Measurements from ENCODE around the gene ADCY9.

ADCY9 gene

GRCh38 chr16:4004206-4004605, 112.0 kb downstream of the ADCY9 start:
- no peak overlapping the region for H3K9ac ChIP-seq (ENCODE audit: low read length)
- H3K27ac ChIP-seq (ENCODE audit: low read length): no peak overlapping the region
- no peaks in the 10 kb centered on the region for H3K36me3 ChIP-seq (ENCODE audit: control insufficient read depth, low read depth, low read length)
- no peaks in the 10 kb centered on the region for H3K9me3 ChIP-seq (ENCODE audit: control insufficient read depth, low read depth, low read length)
- no peaks in the 10 kb centered on the region for H3K27me3 ChIP-seq (ENCODE audit: control insufficient read depth, insufficient read depth, low read length)
- no peak overlapping the region for H3K4me3 ChIP-seq (ENCODE audit: low read length)
- peaks cover 12% of the 10 kb centered on the region for H3K4me1 ChIP-seq (ENCODE audit: control insufficient read depth, low read depth, low read length)

GRCh38 chr16:4003576-4003975, 112.7 kb downstream of the ADCY9 start:
- no peaks in the 10 kb centered on the region for H3K27me3 ChIP-seq (ENCODE audit: control insufficient read depth, insufficient read depth, low read length)
- H3K4me3 ChIP-seq (ENCODE audit: low read length): no peak overlapping the region
- no peaks in the 10 kb centered on the region for H3K36me3 ChIP-seq (ENCODE audit: control insufficient read depth, low read depth, low read length)
- peaks cover 15% of the 10 kb centered on the region for H3K4me1 ChIP-seq (ENCODE audit: control insufficient read depth, low read depth, low read length)
- no peaks in the 10 kb centered on the region for H3K9me3 ChIP-seq (ENCODE audit: control insufficient read depth, low read depth, low read length)
- H3K27ac ChIP-seq (ENCODE audit: low read length): no peak overlapping the region
- H3K9ac ChIP-seq (ENCODE audit: low read length): no peak overlapping the region

DNA sequence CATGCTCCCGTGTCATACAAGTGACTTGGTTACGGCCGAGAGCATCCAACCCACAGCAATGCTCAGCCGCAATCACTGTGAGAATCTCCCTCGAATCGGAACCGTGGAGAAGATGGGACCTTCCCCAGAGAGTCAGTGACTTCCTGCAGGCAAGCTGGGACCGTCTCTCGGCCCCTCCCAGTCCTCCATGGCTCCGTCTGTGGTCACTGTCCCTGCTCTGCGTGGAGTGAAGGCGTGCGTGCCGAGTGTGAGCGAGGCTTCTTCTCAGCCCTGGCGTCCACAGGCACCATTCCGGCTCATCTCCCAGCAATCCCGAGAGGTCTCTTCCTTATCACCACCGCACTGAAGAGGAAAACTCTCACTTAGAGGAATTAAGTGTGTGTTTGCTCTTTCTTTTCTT, 113.1 kb downstream of the ADCY9 start:
- Histone ChIP-seq H3K36me3 (ENCODE audit: control insufficient read depth, low read depth, low read length) (no peaks in the 10 kb centered on the region), H3K9ac (ENCODE audit: low read length) (no peak overlapping the region), H3K27ac (ENCODE audit: low read length) (no peak overlapping the region), H3K27me3 (ENCODE audit: control insufficient read depth, insufficient read depth, low read length) (no peaks in the 10 kb centered on the region), H3K4me3 (ENCODE audit: low read length) (no peak overlapping the region), H3K9me3 (ENCODE audit: control insufficient read depth, low read depth, low read length) (no peaks in the 10 kb centered on the region), H3K4me1 (ENCODE audit: control insufficient read depth, low read depth, low read length) (peaks cover 15% of the 10 kb centered on the region)

- Histone ChIP-seq H3K4me1 (ENCODE audit: control insufficient read depth, low read depth, low read length) (peaks cover 7% of the 10 kb centered on the region), H3K27ac (ENCODE audit: low read length) (no peak overlapping the region), H3K27me3 (ENCODE audit: control insufficient read depth, insufficient read depth, low read length) (no peaks in the 10 kb centered on the region), H3K36me3 (ENCODE audit: control insufficient read depth, low read depth, low read length) (no peaks in the 10 kb centered on the region), H3K4me3 (ENCODE audit: low read length) (no peak overlapping the region), H3K9me3 (ENCODE audit: control insufficient read depth, low read depth, low read length) (no peaks in the 10 kb centered on the region), H3K9ac (ENCODE audit: low read length) (no peak overlapping the region)
Observed at GRCh38 chr16:4002121-4002520, 114.1 kb downstream of the ADCY9 start.

- Histone ChIP-seq H3K4me3 (ENCODE audit: low read length) (no peak overlapping the region), H3K27ac (ENCODE audit: low read length) (no peak overlapping the region), H3K27me3 (ENCODE audit: control insufficient read depth, insufficient read depth, low read length) (no peaks in the 10 kb centered on the region), H3K36me3 (ENCODE audit: control insufficient read depth, low read depth, low read length) (no peaks in the 10 kb centered on the region), H3K9me3 (ENCODE audit: control insufficient read depth, low read depth, low read length) (no peaks in the 10 kb centered on the region), H3K4me1 (ENCODE audit: control insufficient read depth, low read depth, low read length) (peaks cover 7% of the 10 kb centered on the region), H3K9ac (ENCODE audit: low read length) (no peak overlapping the region)
Observed at GRCh38 chr16:3999479-4000325, 116.5 kb downstream of the ADCY9 start.

DNA sequence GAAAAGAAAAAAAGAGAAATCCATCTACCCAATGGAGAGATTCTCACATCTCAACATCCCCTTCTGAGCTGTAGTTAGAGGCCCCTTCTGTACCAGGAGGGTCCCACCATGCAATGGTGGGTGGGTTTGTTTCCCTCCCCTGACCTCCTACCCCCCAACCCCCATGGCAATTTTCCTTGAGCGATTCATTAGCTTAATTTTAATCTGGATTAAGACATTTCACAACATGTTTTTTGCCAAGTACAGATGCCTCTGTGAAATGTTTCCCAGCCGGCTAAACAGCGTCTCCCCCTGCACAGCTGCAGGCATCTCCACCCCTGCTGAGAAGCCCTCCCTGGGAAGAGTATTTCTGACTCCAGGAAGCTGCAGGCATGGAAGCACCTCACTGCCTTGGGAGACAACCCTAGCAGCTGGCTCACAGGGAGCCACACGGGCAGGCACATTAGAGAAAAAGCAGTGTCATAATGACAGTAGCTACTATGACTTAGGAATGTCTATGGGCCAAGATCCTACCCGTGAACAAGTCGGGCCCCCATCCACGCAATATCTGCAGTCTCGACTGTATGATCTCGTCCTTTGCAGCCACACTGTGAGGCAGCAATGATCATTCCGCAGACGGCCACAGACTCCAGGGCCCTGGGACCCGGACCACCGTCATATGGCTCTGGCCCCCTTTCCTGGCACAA, 117.3 kb downstream of the ADCY9 start:
- Histone ChIP-seq H3K9me3 (ENCODE audit: control insufficient read depth, low read depth, low read length) (no peaks in the 10 kb centered on the region), H3K36me3 (ENCODE audit: control insufficient read depth, low read depth, low read length) (no peaks in the 10 kb centered on the region), H3K27me3 (ENCODE audit: control insufficient read depth, insufficient read depth, low read length) (no peaks in the 10 kb centered on the region), H3K9ac (ENCODE audit: low read length) (no peak overlapping the region), H3K4me3 (ENCODE audit: low read length) (no peak overlapping the region), H3K4me1 (ENCODE audit: control insufficient read depth, low read depth, low read length) (peaks cover 7% of the 10 kb centered on the region), H3K27ac (ENCODE audit: low read length) (no peak overlapping the region)

DNA sequence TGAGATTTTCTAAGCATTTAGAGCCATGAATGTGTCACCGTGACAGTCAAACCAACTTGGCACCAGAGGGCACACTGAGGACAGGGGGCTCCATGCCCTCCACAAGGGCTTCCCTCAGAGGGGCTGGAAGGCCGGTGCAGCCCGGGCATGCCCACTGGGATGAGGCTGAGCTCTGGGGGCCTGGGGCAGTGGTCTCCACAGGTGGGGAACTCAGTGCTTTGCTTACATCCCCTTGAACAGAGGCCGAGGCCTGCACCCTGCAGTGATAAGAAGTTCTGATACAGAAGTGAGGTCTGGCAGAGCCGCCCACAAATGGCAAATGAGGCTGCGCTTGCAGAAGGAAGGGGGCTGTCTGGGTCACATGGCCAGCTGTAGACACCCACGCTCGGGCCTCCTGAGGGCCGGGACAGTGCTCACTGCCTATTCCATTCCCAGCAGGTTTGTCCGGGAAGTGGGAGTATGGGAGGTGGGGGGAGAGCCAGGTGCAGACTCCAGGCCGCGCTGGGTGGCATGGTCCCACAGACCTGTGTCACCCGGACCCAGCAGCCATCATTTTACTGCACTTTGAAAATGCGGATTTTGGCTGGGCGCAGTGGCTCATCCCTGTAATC, 118.9 kb downstream of the ADCY9 start:
- H3K27ac ChIP-seq (ENCODE audit: low read length): no peak overlapping the region
- H3K9me3 ChIP-seq (ENCODE audit: control insufficient read depth, low read depth, low read length): no peaks in the 10 kb centered on the region
- peaks cover 7% of the 10 kb centered on the region for H3K4me1 ChIP-seq (ENCODE audit: control insufficient read depth, low read depth, low read length)
- H3K4me3 ChIP-seq (ENCODE audit: low read length): no peak overlapping the region
- no peaks in the 10 kb centered on the region for H3K36me3 ChIP-seq (ENCODE audit: control insufficient read depth, low read depth, low read length)
- H3K27me3 ChIP-seq (ENCODE audit: control insufficient read depth, insufficient read depth, low read length): no peaks in the 10 kb centered on the region
- no peak overlapping the region for H3K9ac ChIP-seq (ENCODE audit: low read length)

DNA sequence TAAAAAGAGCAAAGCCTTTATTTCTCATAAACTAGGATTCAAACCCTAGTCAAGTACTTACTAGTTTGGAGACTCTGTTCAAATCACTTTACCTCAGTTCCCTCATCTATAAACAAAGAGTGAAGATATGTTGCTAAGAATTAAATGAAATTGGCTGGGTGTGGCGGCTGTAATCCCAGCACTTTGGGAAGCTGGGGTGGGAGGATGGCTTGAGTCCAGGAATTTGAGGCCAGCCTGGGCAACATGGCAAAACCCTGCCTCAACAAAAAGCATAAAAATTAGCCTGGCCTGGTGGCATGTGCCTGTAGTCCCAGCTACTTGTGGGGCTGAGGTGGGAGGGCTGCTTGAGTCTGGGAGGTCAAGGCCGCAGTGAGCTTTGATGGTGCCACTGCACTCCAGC, 121.2 kb downstream of the ADCY9 start:
- H3K4me3 ChIP-seq (ENCODE audit: low read length): no peak overlapping the region
- H3K36me3 ChIP-seq (ENCODE audit: control insufficient read depth, low read depth, low read length): no peaks in the 10 kb centered on the region
- peaks cover 7% of the 10 kb centered on the region for H3K4me1 ChIP-seq (ENCODE audit: control insufficient read depth, low read depth, low read length)
- no peaks in the 10 kb centered on the region for H3K9me3 ChIP-seq (ENCODE audit: control insufficient read depth, low read depth, low read length)
- H3K27me3 ChIP-seq (ENCODE audit: control insufficient read depth, insufficient read depth, low read length): no peaks in the 10 kb centered on the region
- H3K9ac ChIP-seq (ENCODE audit: low read length): no peak overlapping the region
- no peak overlapping the region for H3K27ac ChIP-seq (ENCODE audit: low read length)

GRCh38 chr16:3993052-3993785, 123.0 kb downstream of the ADCY9 start:
- H3K4me1 ChIP-seq (ENCODE audit: control insufficient read depth, low read depth, low read length): no peaks in the 10 kb centered on the region
- no peak overlapping the region for H3K9ac ChIP-seq (ENCODE audit: low read length)
- H3K9me3 ChIP-seq (ENCODE audit: control insufficient read depth, low read depth, low read length): no peaks in the 10 kb centered on the region
- no peak overlapping the region for H3K27ac ChIP-seq (ENCODE audit: low read length)
- H3K4me3 ChIP-seq (ENCODE audit: low read length): no peak overlapping the region
- no peaks in the 10 kb centered on the region for H3K36me3 ChIP-seq (ENCODE audit: control insufficient read depth, low read depth, low read length)
- H3K27me3 ChIP-seq (ENCODE audit: control insufficient read depth, insufficient read depth, low read length): no peaks in the 10 kb centered on the region

GRCh38 chr16:3992297-3993051, 123.8 kb downstream of the ADCY9 start:
- no peaks in the 10 kb centered on the region for H3K4me1 ChIP-seq (ENCODE audit: control insufficient read depth, low read depth, low read length)
- no peak overlapping the region for H3K9ac ChIP-seq (ENCODE audit: low read length)
- no peaks in the 10 kb centered on the region for H3K27me3 ChIP-seq (ENCODE audit: control insufficient read depth, insufficient read depth, low read length)
- no peaks in the 10 kb centered on the region for H3K9me3 ChIP-seq (ENCODE audit: control insufficient read depth, low read depth, low read length)
- H3K27ac ChIP-seq (ENCODE audit: low read length): no peak overlapping the region
- no peak overlapping the region for H3K4me3 ChIP-seq (ENCODE audit: low read length)
- H3K36me3 ChIP-seq (ENCODE audit: control insufficient read depth, low read depth, low read length): no peaks in the 10 kb centered on the region

- no peak overlapping the region for H3K4me3 ChIP-seq (ENCODE audit: low read length)
- H3K9me3 ChIP-seq (ENCODE audit: control insufficient read depth, low read depth, low read length): no peaks in the 10 kb centered on the region
- H3K27ac ChIP-seq (ENCODE audit: low read length): no peak overlapping the region
- no peak overlapping the region for H3K9ac ChIP-seq (ENCODE audit: low read length)
- no peaks in the 10 kb centered on the region for H3K4me1 ChIP-seq (ENCODE audit: control insufficient read depth, low read depth, low read length)
- no peaks in the 10 kb centered on the region for H3K27me3 ChIP-seq (ENCODE audit: control insufficient read depth, insufficient read depth, low read length)
- H3K36me3 ChIP-seq (ENCODE audit: control insufficient read depth, low read depth, low read length): no peaks in the 10 kb centered on the region
Observed at GRCh38 chr16:3988824-3989223, 127.4 kb downstream of the ADCY9 start.
